Upper lobe of left lung (tissue), 6 donors: ENCODE results near the gene TAAR9. TPM values are rescaled to one million over a fixed set of nuclear protein-coding genes. Genes with fewer than 3 reads are reported as not detected.

Experiments used
- ATAC-seq, 2 donors: fragments of 200-7000 bp; cut with Tn5 transposase; one replicate each; pipeline ENCODE4 v1.9.1; 2022; ENCODE audit warnings: mild to moderate bottlenecking in 2 of 2, moderate library complexity in 2 of 2; ENCODE audit not compliant: low FRiP score in 2 of 2
- DNase-seq, 2 donors: peaks; one replicate each; pipeline ENCODE4 v3.0.0-alpha.2; 2019 to 2020
- H3K27ac ChIP-seq, 4 donors: fragments of 200-600 bp; sonication (generic); one replicate each; pipeline ENCODE4 v1.5.1; 2016 to 2019
- H3K27me3 ChIP-seq, 4 donors: fragments of 200-600 bp; sonication (generic); one replicate each; pipeline ENCODE4 v1.5.1; 2017 to 2019
- H3K36me3 ChIP-seq, 4 donors: fragments of 200-600 bp; sonication (generic); one replicate each; pipeline ENCODE4 v1.5.1; 2016 to 2019
- H3K4me1 ChIP-seq, 4 donors: fragments of 200-600 bp; sonication (generic); one replicate each; pipeline ENCODE4 v1.5.1; 2018 to 2019
- H3K4me3 ChIP-seq, 4 donors: fragments of 200-600 bp; sonication (generic); one replicate each; pipeline ENCODE4 v1.5.1; 2017 to 2019; ENCODE audit warnings: mild to moderate bottlenecking in 2 of 4, moderate library complexity in 1 of 4
- H3K9me3 ChIP-seq, 4 donors: fragments of 200-600 bp; sonication (generic); one replicate each; pipeline ENCODE4 v1.5.1; 2018 to 2019
- EP300 ChIP-seq, 4 donors: sonication (generic); formaldehyde crosslinking; IDR thresholded peaks; one replicate each; pipeline ENCODE4 v1.5.1; 2017; ENCODE audit warnings: antibody characterized with exemption in 4 of 4, control low read depth in 2 of 4
- POLR2A ChIP-seq, 4 donors: fragments of 450-650 bp; IDR thresholded peaks; one replicate each; pipeline ENCODE4 v1.5.1; 2016 to 2017; ENCODE audit warnings: antibody characterized with exemption in 4 of 4, mild to moderate bottlenecking in 2 of 4
- POLR2AphosphoS5 ChIP-seq, 2 donors: sonication (generic); formaldehyde crosslinking; IDR thresholded peaks; one replicate each; pipeline ENCODE4 v1.5.1; 2017; ENCODE audit warnings: antibody characterized with exemption in 2 of 2
- WGBS, 2 donors: methylation state at CpG; one replicate each; pipeline ENCODE4 v1.1.5; 2017 to 2018; 5-methylcytosine and 5-hydroxymethylcytosine counted together
- total RNA-seq, 6 donors: library from RNA; depleted of rRNA in 4 of 6; stranded (reverse); fragments of >200 nt in 4 of 6; gene quantifications; one replicate each; pipeline versions ENCODE4 v1.1.0 to v1.2.1, GENCODE V29; 2016 to 2021
- TF ChIP-seq, protein P1 (sequence below), 6 experiments: fragments of 450-650 bp in 4 of 6; fragments of 200-600 bp in 2 of 6; sonication (generic) in 2 of 6; IDR thresholded peaks; one replicate each; pipeline ENCODE4 v1.5.1; 2016 to 2019; ENCODE audit warnings: antibody characterized with exemption in 6 of 6
- donor health status: DM: no; HTN: no; CAD: no; lungs with moderate emphysema.
- donor health status: DM: no; HTN: yes; CAD: no; lungs with severe emphysema.

The TAAR9 gene, protein sequence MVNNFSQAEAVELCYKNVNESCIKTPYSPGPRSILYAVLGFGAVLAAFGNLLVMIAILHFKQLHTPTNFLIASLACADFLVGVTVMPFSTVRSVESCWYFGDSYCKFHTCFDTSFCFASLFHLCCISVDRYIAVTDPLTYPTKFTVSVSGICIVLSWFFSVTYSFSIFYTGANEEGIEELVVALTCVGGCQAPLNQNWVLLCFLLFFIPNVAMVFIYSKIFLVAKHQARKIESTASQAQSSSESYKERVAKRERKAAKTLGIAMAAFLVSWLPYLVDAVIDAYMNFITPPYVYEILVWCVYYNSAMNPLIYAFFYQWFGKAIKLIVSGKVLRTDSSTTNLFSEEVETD
- not detected for total RNA-seq

- H3K9me3 ChIP-seq: no peaks in the 10 kb centered on the region
- no peaks in the 10 kb centered on the region for H3K36me3 ChIP-seq
- no peak within 1 kb of the TSS for H3K4me3 ChIP-seq
- DNase-seq (no peak), ATAC-seq (no peak)
- H3K4me1 ChIP-seq: no peaks in the 10 kb centered on the region
- WGBS, 2 donors: 80 to 82% methylated on average over 4 of the region's 4 CpGs
- no peaks in the 10 kb centered on the region for H3K27me3 ChIP-seq
- no peak within 1 kb of the TSS for H3K27ac ChIP-seq
- TF ChIP-seq POLR2A (IDR thresholded peaks at IDR 0.05): no peak
- TF ChIP-seq, protein P1, sequence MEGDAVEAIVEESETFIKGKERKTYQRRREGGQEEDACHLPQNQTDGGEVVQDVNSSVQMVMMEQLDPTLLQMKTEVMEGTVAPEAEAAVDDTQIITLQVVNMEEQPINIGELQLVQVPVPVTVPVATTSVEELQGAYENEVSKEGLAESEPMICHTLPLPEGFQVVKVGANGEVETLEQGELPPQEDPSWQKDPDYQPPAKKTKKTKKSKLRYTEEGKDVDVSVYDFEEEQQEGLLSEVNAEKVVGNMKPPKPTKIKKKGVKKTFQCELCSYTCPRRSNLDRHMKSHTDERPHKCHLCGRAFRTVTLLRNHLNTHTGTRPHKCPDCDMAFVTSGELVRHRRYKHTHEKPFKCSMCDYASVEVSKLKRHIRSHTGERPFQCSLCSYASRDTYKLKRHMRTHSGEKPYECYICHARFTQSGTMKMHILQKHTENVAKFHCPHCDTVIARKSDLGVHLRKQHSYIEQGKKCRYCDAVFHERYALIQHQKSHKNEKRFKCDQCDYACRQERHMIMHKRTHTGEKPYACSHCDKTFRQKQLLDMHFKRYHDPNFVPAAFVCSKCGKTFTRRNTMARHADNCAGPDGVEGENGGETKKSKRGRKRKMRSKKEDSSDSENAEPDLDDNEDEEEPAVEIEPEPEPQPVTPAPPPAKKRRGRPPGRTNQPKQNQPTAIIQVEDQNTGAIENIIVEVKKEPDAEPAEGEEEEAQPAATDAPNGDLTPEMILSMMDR (IDR thresholded peaks at IDR 0.05): no peak
- no peak for TF ChIP-seq POLR2AphosphoS5 (IDR thresholded peaks at IDR 0.05)
- TF ChIP-seq EP300 (IDR thresholded peaks at IDR 0.05): no peak
Observed at GRCh38 chr6:132537977-132538376, at the start of gene TAAR9. TSS of gene TAAR9 (plus strand) at chr6:132538277. CDS start at chr6:132538290, 13 bp downstream.

DNA sequence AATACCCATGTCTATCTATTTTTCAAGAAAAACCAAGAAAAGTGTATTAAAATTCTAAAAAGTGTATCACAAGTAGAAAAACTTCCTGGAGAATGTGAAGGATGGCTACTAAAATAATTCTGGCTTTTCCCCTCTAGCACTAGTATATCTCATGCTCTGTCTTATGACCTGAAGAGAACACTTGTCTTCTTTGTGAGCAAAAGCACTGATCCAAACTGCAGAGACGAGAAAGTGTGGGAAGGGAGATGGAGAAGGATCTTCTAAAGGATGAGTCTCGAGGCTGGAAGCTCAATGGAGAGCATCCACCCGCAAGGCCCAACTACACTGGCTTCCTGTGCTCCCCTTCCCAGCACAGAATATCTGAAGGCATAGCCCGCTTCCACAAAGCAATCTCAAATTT lies 48.7 kb upstream of the TAAR9 start:
- TF ChIP-seq POLR2AphosphoS5 (IDR thresholded peaks at IDR 0.05) (no peak), EP300 (IDR thresholded peaks at IDR 0.05) (no peak), POLR2A (IDR thresholded peaks at IDR 0.05) (no peak)
- TF ChIP-seq, protein P1 (IDR thresholded peaks at IDR 0.05): no peak
- WGBS, 2 donors: 85 to 93% methylated on average over 4 of the region's 4 CpGs
- ATAC-seq: no peak
- DNase-seq: no peak
- H3K36me3 ChIP-seq: no peaks in the 10 kb centered on the region
- no peaks in the 10 kb centered on the region for H3K9me3 ChIP-seq
- H3K27me3 ChIP-seq: no peaks in the 10 kb centered on the region
- peaks cover 24 to 38% (median 31%) of the 10 kb centered on the region in 4 donors for H3K4me1 ChIP-seq
- H3K27ac ChIP-seq: peak overlapping the region in 2 of 4 donors; percentile 51 to 62
- H3K4me3 ChIP-seq: no peak overlapping the region

DNA sequence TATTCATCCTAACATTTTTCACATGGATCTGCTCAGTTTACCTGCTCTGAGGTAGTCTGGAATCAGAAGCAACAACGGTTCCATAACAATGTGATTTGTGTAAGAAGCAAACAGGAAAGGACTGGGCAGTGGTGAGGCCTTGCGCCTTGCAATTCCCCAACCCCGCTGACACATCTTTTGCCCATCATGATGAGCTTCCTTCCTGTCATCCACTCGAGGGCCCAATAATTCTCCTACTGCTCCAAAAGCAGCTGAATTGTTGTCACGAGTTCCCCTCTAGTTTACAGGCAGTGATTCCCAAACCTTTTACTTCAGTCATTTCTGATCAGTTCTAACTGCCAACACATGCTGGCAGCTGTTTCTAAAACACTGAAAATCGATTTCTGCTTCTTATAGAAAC lies 48.1 kb upstream of the TAAR9 start:
- ATAC-seq (peak in 1 of 2 donors; percentile 79), DNase-seq (peak in 1 of 2 donors; percentile 45)
- H3K27me3 ChIP-seq: no peaks in the 10 kb centered on the region
- no peak overlapping the region for H3K4me3 ChIP-seq
- peak overlapping the region in 3 of 4 donors; percentile 51 to 62 (median 55) for H3K27ac ChIP-seq
- WGBS, 2 donors: 51 to 54% methylated on average over 6 of the region's 6 CpGs
- peaks cover 0 to 6% (median 3%) of the 10 kb centered on the region in 4 donors for H3K36me3 ChIP-seq
- TF ChIP-seq, protein P1 (IDR thresholded peaks at IDR 0.05): no peak
- TF ChIP-seq POLR2AphosphoS5 (IDR thresholded peaks at IDR 0.05): peak in 1 of 2 donors; percentile 23
- peaks cover 24 to 36% (median 31%) of the 10 kb centered on the region in 4 donors for H3K4me1 ChIP-seq
- no peaks in the 10 kb centered on the region for H3K9me3 ChIP-seq

DNA sequence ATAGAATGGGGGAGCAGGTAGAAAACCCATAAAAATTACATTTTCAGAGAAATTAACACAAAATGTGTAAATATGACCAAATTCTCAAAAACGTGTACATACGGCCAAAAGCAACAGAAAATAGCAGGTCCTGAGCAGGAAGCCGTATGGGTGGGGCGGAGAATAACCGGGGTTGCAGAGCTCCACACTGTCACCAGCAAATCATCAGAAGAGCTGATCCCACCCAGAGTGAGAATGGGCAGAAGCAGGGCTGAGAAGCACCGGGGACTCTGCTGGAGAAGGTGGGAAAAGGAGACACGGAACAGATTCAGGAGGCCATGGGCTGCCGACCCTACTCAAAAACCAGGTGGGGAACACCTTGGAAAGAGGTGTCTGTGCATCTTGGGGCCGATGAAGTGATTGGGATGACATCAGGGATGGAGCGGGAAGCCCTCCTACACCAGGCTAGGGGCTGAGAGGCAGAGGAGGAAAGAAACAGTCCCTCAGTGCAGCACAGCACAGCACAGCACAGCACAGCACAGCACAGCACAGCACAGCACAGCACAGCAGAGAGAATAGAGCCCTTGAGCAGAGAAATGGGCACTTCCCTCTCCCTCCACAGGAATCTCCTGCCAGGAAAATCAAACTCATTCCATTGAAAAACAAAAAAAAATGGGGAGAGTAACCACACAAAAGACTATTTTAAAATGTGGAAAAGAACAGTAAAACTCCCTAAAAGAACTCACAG lies 47.4 kb upstream of the TAAR9 start:
- peaks cover 24 to 36% (median 31%) of the 10 kb centered on the region in 4 donors for H3K4me1 ChIP-seq
- no peaks in the 10 kb centered on the region for H3K27me3 ChIP-seq
- TF ChIP-seq POLR2AphosphoS5 (IDR thresholded peaks at IDR 0.05) (no peak), EP300 (IDR thresholded peaks at IDR 0.05) (no peak), POLR2A (IDR thresholded peaks at IDR 0.05) (no peak)
- TF ChIP-seq, protein P1 (IDR thresholded peaks at IDR 0.05): no peak
- no peak overlapping the region for H3K4me3 ChIP-seq
- ATAC-seq (peak in 1 of 2 donors; percentile 65), DNase-seq (no peak)
- peak overlapping the region in 3 of 4 donors; percentile 51 to 62 (median 55) for H3K27ac ChIP-seq
- 62 to 78% methylated on average over 10 of the region's 10 CpGs for WGBS, 2 donors
- H3K9me3 ChIP-seq: no peaks in the 10 kb centered on the region
- peaks cover 0 to 8% (median 3%) of the 10 kb centered on the region in 4 donors for H3K36me3 ChIP-seq
